GM12891 (cell line): Measurements from ENCODE around the gene RANBP10.

Experiments
- POLR2A ChIP-seq: IDR thresholded peaks from 2 replicates; pipeline ENCODE4 v1.6.1; 2011; ENCODE audit warnings: low read depth, low read length, control low read depth
- TAF1 ChIP-seq: IDR thresholded peaks from 2 replicates; pipeline ENCODE4 v1.6.1; 2011; ENCODE audit warnings: low read depth, low read length, control low read depth

DNA sequence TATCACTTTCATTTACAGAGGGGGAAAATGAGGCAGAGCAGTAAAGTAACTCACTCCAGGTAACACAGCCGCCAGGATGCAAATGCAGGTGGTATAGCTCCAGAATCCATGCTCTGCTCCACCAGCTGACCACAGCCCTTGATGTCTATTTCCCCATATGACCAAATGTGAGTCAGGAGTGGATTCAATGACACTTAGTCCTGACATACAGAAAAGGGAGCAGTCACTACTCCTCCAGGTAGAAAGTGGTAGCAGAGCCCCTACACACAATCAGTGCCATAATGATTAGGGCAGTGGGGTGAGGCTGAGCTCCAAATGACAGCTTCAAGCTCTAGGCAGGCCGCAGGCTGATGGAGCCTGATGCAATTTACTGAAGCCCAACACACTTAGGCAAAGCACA lies 44.0 kb downstream of the RANBP10 start:
- TF ChIP-seq POLR2A (no peak), TAF1 (no peak)
